Duodenal mucosa (tissue), 2 donors: ENCODE data around the gene CASP8AP2.
"Not testable (repeated sequence)": the region's sequence is repeated elsewhere in the genome, so short reads cannot be mapped to it uniquely, and the experiment has no call there.

Source experiments
- H3K27ac ChIP-seq: one replicate; pipeline ENCODE4 v1.7.0; 2013; ENCODE audit warnings: low read depth, low read length
- H3K27me3 ChIP-seq, 2 donors: one replicate each; pipeline ENCODE4 v1.7.0; 2013; ENCODE audit warnings: low read length in 2 of 2, control low read depth in 1 of 2; ENCODE audit not compliant: insufficient read depth in 2 of 2, control insufficient read depth in 1 of 2
- H3K36me3 ChIP-seq, 2 donors: one replicate each; pipeline ENCODE4 v1.7.0; 2013; ENCODE audit warnings: low read length in 2 of 2, control low read depth in 1 of 2; ENCODE audit not compliant: insufficient read depth in 2 of 2, control insufficient read depth in 1 of 2
- H3K4me1 ChIP-seq, 2 donors: one replicate each; pipeline ENCODE4 v1.7.0; 2013; ENCODE audit warnings: low read length in 2 of 2, control low read depth in 1 of 2; ENCODE audit not compliant: insufficient read depth in 2 of 2, control insufficient read depth in 1 of 2
- H3K4me3 ChIP-seq, 2 donors: one replicate each; pipeline ENCODE4 v1.7.0; 2013; ENCODE audit warnings: low read length in 2 of 2, low read depth in 1 of 2
- H3K9ac ChIP-seq, 2 donors: one replicate each; pipeline ENCODE4 v1.7.0; 2013; ENCODE audit warnings: low read length in 2 of 2, low read depth in 1 of 2
- H3K9me3 ChIP-seq, 2 donors: one replicate each; pipeline ENCODE4 v1.7.0; 2013; ENCODE audit warnings: low read length in 2 of 2, control low read depth in 1 of 2; ENCODE audit not compliant: control insufficient read depth in 1 of 2

The CASP8AP2 gene

DNA sequence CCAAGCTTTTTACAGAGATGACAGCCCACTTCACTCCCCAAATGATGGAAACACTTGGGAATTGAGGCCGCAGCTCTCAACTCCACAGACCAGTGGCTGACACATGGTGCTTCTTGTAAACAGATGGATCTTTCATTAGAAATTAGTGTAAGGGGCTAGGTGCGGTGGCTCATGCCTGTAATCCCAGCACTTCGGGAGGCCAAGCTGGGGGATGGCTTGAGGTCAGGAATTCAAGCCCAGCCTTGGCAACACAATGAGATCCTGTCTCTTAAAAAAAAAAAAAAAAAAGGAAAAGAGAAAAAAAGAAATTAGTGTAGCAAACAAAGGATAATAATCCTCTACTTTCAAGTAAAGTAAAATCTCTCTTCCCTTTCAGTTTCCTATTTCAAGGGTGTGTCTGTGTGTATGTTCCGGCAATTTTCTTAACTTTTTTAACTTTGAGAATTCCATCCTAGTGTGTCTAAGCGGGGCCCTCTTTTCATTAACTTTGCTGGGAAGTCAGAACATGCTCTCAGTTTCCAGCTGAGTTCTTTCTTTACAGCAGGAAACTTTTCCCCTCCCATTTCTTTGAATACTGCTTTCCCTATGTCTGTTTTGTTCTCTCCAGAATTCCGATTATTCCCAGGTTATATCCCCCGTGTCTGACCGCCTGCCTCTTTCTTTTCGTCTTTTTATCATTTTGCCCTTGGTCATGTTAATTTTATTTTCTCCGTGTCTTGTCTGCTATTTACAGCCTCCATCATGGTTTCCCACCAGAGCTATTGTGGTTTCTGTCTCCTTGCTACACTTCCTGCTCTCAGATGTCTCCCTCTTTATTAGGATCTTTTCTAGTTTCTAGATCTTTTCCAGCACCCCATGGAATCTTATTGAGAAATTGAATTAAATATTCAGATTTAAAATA, 80.6 kb downstream of the CASP8AP2 start:
- not testable (repeated sequence) for H3K9ac ChIP-seq, H3K9me3 ChIP-seq, H3K4me3 ChIP-seq, H3K4me1 ChIP-seq, H3K27me3 ChIP-seq, H3K27ac ChIP-seq, H3K36me3 ChIP-seq

GRCh38 chr6:89910902-89911240, 81.2 kb downstream of the CASP8AP2 start:
- H3K9ac ChIP-seq, result no peak overlapping the region
- H3K27me3 ChIP-seq, result no peaks in the 10 kb centered on the region
- H3K27ac ChIP-seq, result no peak overlapping the region
- H3K4me3 ChIP-seq, result no peak overlapping the region
- H3K36me3 ChIP-seq, result no peaks in the 10 kb centered on the region
- no peaks in the 10 kb centered on the region for H3K4me1 ChIP-seq
- no peaks in the 10 kb centered on the region for H3K9me3 ChIP-seq

DNA sequence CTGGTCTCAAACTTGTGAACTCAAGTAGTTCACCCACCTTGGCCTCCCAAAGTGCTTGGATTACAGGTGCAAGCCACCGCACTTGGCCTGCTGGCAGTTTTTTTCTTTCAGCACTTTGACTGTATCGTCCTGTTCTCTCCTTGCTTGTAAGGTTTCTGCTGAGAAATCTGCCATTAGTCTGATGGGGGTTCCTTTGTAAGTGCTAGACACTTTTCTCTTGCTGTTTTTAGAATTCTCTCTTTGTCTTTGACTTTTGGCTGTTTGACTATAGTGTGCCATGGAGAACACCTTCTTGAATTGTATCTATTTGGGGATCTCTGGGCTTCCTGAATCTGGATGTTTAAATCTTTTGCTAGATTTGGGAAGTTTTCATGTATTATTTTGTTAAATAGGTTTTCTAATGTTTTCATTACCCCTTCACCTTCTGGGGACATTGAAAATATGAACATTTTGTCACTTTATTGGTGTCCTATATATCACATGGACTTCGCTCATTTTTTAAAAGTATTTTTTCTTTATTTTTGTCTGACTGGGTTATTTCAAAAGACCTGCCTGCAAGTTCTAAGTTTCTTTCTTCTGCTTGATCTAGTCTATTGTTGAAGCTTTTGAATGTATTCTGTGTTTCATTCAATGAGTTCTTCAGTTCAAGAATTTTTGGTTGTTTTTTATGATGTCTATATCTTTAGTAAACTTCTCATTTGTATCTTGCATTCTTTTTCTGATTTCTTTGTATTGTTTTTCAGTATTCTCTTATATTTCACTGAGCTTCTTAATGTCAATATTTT, 86.6 kb downstream of the CASP8AP2 start:
- Histone ChIP-seq H3K9me3 (peaks cover 0 to 3% of the 10 kb centered on the region in 2 donors), H3K36me3 (no peaks in the 10 kb centered on the region), H3K27me3 (no peaks in the 10 kb centered on the region)

GRCh38 chr6:89917216-89917615, 87.5 kb downstream of the CASP8AP2 start:
- H3K36me3 ChIP-seq, result no peaks in the 10 kb centered on the region
- no peak overlapping the region for H3K27ac ChIP-seq
- H3K4me3 ChIP-seq, result no peak overlapping the region
- no peak overlapping the region for H3K9ac ChIP-seq
- H3K27me3 ChIP-seq, result no peaks in the 10 kb centered on the region
- H3K9me3 ChIP-seq, result peaks cover 0 to 3% of the 10 kb centered on the region in 2 donors
- no peaks in the 10 kb centered on the region for H3K4me1 ChIP-seq

More for the DNA sequence above, 86.6 kb downstream of the CASP8AP2 start:
- H3K4me3 ChIP-seq, result no peak overlapping the region
- H3K27ac ChIP-seq, result no peak overlapping the region
- no peaks in the 10 kb centered on the region for H3K4me1 ChIP-seq
- no peak overlapping the region for H3K9ac ChIP-seq

- no peak overlapping the region for H3K9ac ChIP-seq
- H3K27me3 ChIP-seq, result no peaks in the 10 kb centered on the region
- peaks cover 0 to 3% of the 10 kb centered on the region in 2 donors for H3K9me3 ChIP-seq
- no peaks in the 10 kb centered on the region for H3K4me1 ChIP-seq
- no peaks in the 10 kb centered on the region for H3K36me3 ChIP-seq
- no peak overlapping the region for H3K4me3 ChIP-seq
- H3K27ac ChIP-seq, result no peak overlapping the region
These were observed 88.2 kb downstream of the CASP8AP2 start for GRCh38 chr6:89917801-89918366.
